Measurements from ENCODE around the gene POLR2L.

Gene POLR2L

DNA sequence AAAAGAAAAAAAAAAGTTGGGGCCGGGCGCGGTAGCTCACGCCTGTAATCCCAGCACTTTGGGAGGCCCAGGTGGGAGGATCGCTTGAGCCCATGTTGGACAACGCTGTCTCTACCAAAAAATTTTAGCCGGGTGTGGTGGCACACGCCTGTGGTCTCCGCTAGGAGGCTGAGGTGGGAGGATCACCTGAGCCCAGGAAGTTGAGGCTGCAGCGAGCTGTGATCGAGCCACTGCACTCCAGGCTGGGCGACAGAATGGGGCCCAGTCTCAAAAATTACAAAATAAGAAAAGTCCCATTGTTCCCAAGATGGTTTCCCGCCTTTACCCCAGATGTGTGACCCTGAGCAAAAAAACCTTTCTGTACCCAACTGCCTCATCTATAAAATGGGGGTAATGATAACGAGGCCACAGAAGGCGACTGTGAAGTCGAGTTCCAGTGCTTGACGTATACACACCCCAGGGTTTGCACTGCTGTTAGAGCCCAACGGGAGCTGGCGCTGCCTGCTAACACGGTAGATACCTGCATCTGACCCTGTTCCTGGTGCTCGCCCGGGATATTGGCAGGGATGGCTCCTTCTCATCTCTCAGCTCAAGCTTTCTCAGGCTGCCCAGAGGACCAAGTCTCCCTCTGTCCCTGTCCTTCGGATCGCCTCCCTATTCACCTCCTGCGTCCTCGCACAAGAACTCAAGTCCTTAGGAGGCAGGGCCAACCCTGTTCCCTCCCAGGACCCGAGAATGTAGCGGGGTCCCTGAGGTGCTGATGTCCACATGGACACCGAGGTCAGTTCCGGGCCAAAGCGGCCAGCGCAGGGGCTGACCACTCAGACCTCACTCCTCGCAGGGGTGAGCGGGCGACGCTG is 33.7 kb downstream of the POLR2L start:
- DNase-seq: no peak

DNA sequence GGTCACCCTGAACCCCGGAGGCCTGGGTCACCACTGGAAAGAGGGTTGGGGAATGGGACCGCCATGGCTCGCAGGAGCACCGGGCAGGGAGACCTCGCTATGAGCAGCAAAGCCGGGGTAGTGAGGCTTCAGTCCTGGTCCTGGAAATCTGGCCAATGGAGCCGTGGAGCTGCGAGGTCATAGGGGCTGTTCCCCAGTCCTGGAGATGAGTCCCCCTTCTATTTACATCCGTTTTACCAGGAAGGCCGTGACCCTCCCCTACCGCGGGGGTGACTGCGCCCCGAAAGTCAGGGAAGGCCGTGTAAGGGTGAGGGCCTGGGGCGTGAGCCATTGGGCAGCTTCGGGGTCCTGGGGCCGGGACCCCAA is 37.7 kb downstream of the POLR2L start:
- no peak for DNase-seq

DNA sequence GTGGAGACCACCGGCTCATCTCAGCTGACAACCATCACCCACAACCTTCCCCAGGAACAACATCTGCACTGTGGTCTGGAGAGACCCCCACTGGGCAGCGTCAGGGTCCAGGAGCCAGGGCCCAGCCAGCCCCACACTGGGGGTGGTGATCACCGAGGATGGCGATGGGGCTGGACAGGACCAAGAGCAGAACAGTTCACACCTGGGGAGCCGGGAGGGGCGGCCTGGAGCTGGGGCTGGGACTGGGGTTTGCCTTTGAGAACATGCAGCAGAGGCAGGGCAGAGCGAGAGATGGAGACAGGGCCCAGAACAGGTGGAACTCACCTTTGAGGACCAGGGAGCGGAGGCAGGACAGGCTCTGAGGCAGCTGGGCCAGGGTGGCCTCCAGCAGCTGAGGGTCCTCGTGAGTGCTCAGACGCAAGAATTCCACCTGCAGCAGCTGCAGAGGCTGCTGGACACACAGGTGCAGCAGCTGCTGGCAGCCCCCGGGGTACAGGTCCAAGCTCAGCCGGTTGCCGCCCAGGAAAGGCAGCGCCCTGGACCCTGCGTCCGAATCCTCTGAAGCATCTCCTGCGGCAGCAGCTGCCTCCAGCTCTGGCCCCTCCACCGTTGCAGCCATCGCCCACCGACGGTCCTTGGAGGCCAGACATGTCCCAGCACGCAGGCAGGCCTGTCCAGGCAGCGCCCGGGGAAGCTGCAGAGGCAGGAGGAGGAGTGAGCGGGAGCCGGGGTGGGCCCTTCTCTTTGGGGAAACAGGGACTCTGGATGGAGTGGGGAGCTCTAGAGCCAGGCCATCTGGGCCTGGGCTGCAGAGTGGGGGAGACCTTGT is 38.3 kb downstream of the POLR2L start:
- no peak for DNase-seq

DNA sequence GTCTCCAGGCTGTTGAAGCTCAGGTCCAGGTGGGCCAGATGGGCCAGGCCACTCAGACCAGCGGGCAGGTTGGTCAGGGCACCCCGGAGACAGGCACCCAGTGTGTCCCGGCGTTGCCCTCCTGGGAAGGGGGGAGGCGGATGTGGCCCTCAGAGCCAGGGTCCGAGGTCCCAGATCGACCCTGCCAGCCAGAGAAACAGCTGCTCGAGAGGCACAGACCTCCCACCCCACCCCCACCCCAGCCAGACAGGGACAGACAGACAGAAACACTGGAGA is 38.9 kb downstream of the POLR2L start:
- DNase-seq: no peak

DNA sequence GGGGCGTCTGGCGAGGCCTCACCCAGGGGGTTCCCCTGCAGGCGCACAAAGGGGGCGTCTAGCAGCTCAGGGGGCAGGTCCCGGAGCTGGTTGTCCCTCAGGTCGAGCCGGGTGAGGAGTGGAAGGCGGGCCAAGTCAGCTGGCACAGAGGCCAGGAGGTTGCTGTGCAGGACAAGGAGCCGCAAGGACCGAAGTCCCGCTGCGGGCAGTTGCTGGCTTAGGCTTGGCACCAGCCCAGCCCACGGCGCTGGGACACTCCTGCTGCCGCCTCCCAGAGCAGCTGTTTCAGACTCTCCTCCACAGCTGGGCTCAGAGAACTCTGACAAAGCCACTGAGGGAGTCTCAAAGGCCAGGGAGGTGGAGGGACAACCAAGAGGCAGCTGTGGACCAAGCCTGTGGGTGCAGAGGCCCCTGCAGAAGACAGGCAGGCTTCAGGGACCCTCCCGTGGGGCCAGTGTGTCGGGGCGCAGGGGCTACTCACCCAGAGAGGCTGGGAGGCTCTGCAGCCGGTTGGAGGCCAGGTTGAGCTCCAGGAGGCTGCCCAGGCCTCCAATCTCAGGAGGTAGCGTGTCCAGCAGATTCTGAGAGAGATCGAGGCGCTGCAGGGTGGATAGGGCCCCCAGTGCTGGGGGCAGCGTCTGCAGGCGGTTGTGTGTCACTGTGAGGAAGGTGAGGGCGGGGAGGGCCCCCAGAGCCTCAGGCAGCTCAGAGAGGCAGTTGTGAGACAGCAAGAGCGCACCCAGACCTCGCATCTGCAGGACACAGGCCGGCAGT is 39.4 kb downstream of the POLR2L start:
- no peak for DNase-seq

DNA sequence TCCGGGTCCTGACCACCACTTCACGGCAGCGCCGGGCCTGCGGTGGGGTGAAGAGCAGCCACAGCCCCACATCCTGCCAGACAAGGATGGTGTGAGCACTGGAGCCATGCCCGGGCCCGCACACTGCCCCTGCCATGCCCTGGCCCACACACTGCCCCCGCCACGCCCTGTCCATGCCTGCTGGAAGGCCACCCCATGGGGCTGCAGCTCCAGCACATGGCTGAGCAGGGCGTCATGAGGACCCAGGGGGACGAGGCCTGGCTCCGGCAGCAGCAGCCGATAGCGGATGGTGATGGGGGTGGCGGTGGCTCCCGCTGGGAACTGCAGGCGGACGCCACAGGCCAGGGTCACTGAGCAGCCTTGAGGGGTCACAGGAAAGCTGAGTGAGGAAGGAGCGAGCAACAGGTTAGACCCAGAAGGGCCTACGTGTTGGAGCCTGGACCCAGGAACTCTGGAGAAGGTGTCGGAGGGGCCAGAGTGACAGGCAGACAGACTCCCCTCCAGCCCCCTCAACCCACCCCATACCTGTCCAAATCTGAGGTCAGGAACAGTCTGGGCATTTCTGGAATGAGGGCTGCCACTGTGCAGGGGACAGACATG is 40.2 kb downstream of the POLR2L start:
- no peak for DNase-seq

DNA sequence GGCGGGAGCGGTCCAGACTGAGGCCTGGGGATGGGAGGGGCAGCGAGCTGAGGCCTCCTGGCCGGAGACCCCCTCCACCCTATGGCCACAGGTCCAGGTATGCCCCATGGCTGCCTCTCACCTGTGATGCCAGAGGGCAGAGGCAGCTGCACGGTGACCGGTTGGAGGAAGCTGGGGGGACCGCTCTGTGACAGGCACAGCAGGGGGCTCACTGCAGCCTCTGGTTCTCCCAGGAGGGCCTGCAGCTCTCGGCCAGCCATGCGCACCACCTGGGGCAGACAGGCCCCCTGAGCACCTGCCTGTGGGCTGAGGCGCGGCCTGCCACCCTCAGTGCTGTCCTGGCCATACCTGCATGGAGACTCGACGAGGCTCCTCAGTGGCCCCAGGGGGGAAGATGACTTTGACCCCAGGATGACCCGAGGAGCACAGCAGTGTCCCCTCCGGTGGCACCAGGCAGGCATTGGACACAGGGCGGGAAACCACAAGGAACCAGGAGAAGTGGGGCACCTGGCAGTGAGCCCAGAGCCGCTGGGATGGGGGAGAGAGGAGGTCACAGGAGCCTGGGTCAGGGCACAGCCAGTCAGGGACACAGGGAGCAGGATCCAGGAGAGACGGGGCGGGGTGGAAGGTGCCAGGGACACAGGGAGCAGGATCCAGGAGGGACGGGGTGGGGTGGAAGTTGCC is 41.1 kb downstream of the POLR2L start:
- DNase-seq: no peak

DNA sequence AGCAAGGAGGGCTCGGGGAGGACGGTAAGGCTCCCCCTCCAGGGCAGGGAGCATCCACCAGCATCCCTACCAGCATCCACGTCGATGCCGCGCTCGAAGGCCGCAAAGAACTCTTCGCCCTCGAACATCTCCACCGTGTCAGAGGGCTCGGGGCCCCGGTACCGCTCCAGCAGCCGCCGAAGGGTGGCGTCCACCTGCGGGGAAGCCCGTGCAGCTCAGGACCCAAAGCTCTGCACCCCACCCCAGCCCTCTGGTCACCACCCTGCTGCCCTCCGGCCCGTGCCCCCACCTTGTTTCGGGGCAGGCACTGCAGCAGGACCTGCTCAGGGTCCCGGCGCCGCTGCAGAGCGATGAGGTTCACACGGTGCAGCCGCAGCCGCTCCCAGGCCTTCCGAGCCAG is 41.9 kb downstream of the POLR2L start:
- DNase-seq: no peak

DNA sequence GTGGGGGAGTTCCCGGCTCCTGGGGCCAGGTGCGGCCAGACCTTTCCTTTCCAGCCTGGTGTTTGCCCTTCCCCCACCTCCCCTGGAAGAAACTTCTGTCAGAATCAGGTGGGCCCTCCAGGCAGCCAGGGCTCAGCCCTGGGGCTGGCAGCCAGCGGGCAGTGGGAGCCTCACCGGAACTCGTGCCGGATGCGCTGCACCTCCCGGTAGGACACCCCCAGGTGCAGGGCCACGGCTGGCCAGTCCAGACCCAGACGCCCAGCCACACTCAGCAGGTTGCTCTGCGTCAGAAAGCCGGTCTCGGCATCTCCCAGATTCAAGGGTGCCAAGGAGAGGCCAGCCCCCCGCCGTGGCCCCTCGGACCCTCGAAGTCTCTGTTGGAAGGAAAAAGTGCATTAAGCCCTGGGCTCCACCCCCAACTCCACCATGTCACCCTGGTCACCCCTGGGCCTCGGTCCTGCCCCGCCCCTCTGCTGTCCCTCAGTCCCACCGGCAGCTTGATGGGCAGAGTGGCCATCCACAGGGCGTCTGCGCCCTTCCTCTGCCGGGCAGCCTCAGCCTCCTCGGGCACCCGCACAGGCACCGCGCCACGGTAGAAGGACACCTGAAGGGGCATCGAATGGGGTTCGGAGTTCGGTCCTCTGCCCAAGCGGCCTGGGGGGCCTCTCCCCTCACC is 42.5 kb downstream of the POLR2L start:
- no peak for DNase-seq

DNA sequence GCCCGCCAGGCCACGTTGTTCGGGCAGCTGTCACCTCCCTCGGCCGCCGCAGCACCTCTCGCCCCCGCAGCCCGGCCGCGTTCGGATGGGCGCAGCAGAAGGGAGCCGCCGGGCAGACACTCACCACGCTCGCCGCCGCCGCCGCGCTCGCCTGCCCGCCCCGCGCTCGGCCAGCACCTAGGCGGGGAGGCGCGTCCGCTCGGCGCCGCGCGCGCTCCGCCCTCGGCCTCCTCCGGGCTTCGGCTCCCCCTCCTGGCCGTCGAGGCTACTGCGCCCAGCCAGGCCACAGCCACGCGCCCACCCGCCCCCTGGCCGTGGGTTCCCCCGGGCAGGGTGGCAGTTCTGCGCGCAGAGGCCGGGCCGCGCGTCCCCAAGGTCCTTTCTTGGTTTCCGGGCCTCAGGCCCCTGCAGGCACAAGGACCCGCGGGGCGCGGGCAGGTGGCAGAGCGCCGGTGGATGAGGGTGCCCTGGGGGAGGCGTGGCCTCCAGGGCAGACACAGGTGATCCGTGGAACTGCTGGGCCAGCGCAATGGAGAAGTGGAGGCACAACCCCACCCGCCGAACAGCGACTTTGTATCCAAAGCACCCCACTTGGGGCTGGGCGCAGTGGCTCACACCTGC is 44.1 kb downstream of the POLR2L start, which contains the start of gene SLC25A22:
TSS of gene SLC25A22 (minus strand) at position 189 of the 621 bp plus-strand sequence. CDS start 3,275 bp downstream, outside the sequence.
- peak; percentile 71 to 91 for DNase-seq

DNA sequence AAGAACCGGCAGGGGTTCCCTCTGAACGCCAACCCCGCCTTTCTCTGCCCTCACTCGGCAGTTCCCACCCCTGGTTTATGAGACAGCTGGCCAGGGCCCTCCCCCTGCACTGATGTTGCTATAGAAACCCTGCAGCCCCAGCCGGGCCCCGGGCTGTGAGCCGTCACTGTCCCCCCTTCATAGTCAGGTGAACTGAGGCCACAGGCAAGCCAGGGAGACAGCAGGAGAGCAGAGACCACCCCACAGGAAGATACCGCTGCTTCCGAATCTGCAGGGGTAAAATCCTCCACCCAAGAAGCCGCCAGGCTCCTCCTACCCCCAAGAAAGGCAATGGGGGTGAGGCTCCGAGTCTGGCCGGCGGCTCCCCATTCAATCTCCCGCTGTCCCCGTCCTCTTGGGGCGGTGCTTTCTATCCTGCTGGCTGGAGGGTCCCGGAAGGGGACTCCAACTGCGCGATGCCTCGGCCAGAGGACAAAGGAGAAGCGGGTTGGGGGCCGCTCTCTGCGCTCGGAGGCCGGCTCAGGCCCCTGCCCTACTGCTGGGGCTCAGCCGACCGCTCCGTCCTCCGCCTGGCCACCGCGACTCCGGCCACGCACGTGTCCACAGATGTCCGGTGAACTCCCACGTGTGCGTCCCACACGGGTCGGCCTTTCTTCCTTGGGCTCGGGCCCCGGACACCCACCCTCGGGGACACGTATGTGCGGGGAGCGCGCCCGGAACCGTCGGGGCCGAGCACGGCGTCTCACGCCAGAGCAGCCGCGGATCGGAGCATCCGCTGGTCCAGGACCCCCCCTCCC is 44.8 kb downstream of the POLR2L start:
- peak; percentile 55 to 67 for DNase-seq

DNA sequence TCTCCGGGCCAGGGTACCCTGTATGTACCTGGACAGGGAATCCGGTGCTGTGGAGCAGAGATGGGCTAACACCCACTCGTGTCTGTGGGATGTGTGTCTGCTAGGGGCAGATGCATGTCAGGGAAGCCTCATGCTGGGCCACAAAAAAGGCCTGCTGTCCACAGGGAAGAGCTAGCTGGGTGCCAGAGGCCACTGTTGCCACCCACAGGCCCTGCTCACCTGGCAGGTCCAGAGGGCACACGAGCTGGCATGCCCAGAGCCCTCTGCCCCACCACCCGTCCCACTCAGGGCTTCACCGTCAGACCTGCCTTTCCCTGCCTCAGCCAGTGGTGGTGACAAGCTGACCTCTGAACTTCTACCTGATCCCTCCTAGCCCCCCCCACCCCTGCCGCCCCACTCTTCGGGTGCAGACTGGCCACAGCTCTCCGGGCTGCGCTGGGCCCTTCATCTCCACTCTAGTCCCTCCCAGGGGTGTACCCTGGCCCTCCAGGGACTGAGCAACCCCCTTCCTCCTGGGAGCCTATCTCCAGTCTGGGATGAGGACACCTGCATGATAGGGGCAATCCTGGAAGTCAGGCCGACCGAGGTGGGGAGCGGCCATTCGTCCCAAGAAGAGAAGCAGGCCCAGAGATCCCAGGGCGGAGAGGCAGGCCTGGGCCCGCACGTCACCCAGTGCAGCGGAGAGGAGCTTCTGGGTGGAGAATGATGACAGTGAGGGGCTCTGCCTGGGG is 45.6 kb downstream of the POLR2L start:
- DNase-seq: no peak

DNA sequence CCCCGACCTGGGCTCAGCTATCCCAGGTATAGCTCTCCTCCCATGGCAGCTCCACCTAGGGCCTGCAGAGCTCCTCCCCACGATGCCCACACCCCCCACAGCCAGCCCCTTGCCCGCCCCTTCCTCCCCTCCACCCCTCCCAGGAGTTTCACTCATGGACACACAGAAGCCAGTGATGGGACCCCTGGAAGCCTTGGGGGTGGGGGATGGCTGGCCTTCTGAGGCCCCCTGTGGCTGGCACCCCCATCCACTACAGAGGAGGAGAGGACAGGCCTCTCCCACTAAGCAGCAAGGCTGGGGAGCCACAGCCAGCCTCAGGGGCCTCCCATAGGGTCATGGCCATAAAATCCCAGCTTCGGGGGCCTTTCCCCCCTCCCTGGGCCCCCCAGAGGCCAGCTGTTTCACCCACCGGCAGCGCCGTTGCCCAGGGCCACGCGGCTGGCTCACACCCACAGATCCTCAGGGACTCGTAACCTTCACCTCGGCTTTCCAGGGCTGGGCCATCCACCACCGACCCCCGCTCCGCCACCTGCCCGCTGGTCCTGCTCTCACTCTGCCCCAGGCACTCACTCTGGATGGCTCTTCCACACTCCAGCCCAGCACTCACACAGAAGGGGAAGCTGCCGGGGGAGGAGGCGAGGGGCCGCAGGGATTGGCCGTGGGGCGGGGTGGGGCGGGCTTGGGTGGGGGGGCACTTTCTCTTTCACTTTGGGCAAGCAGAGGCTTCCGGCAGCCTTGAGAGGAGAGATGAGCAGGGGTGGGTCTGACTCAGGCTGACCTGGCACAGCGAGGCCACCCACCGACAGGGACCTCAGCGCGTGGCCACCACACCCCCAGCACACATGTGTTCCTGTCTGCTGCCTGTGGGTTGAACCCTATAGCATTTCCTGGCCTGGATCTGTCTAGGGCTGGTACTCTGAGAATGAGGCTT is 46.4 kb downstream of the POLR2L start:
- peak; percentile 85 to 87 for DNase-seq

DNA sequence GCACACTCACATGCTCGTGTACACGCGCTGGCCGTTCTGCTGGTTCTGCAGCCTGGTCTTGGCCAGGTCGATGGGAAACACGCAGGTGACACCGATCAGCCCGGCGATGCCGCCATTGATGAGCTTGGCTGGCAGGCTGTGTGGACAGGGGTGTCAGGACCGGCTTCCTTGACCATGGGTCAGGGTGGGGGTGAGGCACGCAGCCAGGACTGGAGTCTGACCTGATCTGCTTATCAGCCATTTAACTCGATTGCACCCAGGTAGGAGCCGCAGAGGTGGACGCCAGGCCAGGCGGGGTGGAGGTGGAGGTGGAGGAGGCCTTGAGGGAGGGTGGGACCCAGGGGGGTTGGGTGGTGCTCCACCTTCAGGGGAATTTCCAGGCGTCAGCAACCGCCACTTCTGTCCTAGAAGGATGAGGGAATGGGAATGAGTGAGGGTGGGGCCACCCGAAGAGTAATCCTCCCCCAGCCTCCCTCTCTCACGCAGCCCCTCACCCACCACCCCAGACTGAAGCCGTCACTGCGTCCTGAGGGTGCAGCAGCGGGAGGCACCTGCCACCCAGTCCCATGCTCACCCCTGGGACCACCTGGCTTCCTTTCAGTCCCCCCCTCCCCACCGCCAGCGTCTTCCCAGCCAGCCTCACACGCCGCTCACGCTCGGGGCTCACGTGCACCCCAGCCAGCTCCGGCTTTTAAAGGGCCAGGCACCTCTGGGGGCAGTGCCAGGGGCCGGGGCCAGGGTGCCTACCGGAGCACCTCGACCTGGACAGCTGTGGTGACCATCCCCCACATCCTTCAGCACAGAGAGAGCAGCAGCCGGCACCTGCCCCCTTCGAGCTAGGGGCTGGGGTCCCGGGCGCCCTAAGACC is 47.3 kb downstream of the POLR2L start:
- no peak for DNase-seq

DNA sequence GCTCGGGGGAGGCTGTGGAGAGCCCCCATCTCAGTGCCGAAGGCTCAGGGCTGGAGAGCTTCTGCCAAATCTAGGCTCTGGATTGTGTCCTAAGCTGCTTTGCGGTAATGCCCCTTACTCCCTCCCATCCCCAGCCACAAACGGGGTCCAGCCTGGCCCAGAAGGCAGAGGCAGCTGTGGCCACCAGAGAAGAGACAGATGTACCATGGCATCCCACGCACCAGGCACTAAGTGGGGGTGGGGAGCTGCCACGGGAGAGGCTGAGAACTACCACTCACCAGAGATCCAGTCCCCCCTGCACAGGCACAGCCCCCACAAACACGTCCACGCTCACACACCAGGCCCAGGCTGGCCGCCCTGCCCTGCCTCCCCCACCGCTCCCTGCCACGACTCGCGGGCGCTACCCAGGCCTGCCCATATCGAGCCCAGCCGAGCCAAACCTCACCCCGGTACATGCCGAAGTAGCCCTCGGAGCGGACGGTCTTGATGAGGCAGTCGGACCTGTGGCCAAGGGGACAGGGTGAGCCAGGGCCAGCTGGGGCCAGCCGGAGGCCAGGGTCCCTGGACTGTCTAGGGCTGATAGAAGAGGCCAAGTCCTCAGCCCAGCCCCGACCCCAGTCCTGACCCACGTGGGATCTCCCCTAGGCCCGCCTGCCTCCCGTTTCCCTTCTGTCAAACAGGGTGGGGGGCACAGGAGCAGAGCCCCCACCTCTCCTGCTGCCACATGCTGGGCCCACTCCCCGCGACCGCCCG is 48.1 kb downstream of the POLR2L start:
- DNase-seq: no peak

DNA sequence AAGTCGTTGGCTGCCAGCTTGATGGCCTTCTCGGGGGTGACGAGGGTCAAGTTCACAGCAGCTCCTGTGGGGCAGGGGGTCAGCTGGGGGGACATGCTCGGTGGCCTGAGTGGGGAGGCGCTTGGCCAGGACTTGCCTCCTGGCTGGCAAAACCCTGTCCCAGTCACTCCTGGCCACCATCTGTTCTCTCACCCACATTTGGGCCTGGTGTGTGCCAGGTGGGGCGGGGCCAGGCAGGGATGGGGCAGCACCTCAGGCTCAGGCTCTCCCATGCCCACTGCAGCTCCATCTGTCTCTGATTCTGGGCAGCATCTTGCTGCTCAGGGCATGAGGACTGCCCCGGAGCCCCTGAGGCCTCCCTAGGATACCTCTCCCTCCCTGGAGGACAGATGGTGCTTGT is 48.8 kb downstream of the POLR2L start:
- DNase-seq: no peak

DNA sequence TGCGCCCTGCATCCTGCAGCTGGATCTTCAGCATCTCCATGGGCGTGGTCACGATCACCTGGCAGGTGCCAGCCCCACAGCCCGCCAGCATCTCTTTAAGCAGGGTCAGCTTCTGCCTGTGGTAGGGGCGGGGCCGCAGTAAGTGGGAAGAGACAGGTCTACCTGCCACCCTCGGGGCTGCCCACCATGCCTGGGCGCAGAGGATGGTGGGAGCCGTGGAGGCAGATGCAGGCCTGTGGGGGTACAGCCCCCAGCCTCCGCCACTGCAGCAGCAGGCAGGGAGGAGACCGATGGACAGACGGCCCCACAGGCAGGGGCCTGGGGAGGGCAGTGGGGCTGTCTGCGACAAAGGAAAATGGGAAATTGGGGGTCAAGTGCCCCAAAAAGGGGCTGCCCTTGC is 49.5 kb downstream of the POLR2L start:
- no peak for DNase-seq
